OCI-M2 (cell line): ENCODE results near the gene TSPAN3.

Source experiments
- DNase-seq: peaks from one replicate; lab custom pipeline; 2025; ENCODE audit not compliant: unreplicated experiment; lab: John Stamatoyannopoulos, UW

The TSPAN3 gene

DNA sequence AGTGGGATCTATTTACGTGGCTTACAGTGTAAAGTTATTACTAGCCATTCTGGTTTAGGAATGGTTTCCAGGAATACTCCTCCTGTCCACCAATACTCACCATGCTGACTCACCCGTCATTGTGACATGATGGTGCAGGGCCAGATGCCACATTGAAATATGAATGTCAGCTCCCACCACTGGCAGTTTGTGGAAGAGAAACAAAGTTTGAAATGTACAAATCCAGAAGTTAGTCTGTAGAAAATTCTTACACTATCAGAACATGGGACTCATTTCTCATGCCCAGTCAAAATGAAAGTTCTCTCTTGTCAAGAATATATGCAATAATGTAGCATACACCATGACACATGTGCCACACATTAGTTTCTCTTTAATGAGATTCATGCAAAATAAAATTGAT lies 14.4 kb upstream of the TSPAN3 start:
- no peak for DNase-seq

DNA sequence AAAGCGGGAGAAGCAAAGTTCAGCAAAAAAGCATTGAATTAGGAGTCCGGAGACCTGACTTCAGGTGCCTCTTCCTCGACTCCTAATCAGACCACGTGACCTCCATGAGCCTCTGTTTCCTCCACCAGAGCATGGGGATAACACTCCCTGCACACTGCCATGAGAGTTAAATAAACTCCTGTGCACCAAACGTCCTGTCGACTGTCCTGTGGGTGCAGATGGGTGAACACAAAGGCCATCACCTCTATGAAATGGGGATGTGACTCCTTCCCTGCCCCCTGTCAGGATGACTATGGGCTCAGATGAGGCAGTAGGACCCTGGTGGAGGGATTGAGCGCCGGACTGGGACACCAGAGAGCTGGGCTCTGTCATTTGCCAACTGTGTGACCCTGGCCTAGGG lies 13.5 kb upstream of the TSPAN3 start:
- no peak for DNase-seq

DNA sequence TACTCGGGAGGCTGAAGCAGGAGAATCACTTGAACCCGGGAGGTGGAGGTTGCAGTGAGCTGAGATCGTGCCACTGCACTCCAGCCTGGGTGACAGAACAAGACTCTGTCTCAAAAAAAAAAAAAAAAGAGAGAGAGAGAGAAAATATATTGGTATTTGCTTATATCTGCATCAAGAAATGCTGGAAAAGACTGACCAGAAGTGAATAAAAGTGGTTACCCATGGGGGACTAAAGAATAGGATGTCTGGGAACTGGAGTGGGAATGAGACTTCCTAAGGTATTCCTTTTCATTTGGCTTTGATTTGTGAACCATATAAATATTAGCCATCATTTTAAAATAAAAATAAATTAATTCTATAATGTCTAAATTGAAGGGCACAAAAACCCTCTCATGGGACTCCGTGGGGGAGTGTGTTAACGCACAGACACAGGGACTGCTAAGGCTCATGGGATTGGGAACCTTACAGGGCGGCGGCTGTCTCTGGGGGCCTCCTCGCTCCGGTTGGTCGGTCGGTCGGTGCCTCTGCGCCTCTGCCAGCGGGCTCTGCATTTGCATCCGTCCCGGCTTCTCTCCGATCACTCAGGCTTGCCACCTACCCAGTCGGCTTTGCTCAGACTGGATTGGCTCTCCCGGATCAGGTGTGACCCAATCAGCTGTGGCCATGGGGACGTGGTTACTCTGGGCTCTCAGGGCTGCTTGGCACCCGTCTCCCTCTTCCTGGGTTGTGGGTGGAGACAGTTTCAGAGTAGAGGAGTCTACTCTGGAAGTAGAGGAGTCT lies 12.7 kb upstream of the TSPAN3 start:
- DNase-seq: no peak

DNA sequence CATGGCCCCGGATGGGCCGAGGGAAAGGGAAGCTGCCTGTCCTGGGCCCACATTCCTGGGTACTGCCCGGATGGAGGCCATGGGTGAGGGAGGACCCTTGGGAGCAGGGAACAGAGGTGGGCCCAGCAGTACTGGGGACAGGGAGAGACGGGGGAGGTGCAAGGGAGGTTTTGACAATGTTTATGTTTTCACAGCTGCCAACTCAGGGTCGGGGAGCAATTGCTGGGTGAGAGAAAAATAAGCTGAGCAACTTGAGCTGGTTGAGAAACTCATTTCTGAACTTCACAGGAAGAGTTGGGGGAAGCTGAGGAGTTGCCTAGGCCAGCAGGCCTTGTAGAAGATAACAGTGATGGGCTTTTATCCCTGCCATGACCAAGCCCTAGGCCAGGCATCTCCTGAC lies 11.1 kb upstream of the TSPAN3 start:
- DNase-seq: no peak

DNA sequence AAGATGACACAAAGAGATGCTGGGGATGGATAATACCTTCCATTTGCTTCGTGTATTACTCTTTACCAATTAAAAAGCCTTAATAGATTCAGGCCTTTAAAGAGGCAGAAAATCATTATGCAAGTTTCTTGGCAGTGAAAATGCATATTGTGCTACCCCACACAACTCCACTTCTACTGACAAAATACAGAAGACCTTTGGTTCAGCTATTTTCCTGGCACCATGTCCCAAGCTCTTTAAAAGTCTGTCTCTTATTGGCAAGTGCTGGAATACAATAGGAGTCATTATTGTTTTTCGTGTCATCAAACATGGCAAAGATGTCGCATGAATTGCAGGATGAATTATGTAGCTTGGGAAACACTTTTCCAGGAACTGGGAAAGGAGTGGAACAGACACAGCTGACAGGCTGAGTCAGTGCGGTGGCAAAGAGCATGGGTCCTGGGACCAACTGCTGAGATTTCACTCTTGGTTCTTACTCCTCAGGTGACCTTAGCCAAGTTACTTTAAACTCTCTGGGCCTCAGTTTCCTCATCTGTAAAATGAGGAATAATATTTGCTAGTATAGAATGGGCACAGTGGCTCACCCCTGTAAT lies 5.5 kb upstream of the TSPAN3 start:
- DNase-seq: no peak

DNA sequence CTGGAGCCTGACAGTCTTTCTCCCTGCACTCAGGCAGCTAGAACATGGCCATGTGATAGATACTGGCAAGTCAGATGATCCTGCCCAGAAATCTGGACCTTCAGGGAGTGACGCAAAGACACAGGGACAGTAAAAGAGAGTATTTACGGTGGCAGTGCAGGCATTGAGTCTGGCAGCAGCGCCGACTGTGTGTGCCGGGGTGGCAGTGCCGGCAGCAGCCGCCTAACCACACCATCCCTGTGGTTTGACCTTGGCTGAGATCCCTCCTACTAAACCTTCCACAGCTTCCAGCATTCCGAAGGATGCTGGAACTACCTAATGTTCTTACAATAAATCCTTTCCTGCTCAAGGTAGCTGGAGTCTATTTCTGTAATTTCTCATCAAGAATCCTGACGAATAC lies 4.6 kb upstream of the TSPAN3 start:
- no peak for DNase-seq

DNA sequence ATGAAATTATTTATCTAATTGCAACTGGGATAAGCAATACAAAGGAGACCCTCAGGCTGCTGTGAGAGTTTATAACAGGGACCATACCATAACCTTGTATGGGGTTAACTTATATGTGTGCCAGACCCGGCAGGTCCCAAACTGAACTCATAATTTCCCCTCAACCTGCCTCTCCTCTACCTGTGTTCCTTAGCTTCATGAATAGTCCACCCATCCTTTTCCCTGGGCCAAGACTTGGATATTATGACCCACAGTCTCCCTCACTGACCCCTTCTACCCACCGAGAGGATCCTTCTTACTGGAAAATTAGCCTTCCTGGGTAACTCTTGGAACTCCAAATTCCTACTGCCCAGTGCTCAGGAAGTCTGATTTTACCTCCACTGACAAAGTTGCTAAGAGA lies 3.4 kb upstream of the TSPAN3 start:
- no peak for DNase-seq

DNA sequence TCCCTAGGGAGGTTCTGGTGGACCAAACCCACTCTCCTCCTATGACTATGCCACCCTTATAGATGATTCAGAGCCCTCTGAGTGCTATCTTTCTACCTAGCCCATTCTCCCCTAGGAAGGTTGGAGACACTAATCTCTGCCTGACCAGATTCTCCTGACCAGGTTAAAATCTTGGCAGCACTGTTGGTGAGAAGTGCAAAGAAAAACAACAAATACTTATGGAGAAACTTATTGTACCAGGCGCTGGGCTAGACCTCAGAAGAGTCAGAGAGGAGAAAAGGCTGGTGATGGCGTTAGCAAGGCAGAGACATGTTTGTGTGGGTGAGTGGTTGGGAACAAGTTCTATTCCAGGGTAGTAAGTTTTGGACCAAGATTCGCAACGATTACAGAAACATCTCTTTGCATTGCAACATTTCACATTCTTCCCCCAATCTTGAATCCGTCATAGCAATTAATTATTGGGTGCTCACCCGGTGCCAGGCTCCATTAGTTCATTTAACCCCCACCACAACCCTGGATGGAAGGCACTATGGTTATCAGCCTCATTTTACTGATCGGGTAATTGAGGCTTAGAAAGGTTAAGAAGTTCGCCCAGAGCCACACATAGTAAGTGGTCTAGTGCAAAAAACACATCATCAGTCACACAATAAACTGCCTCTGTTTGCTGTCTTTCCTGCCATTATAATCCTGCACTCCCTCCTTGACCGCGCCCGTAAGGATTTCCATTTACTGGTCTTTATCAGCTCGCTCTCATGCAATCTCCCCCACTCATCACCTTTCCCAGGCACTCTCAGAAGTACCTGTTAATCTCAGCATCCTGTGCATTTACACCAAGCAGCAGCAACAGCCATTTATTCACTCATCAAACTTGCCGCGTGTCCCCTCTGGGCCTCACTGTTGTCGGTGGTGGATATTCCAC lies 655 bp upstream of the TSPAN3 start:
- DNase-seq: no peak

DNA sequence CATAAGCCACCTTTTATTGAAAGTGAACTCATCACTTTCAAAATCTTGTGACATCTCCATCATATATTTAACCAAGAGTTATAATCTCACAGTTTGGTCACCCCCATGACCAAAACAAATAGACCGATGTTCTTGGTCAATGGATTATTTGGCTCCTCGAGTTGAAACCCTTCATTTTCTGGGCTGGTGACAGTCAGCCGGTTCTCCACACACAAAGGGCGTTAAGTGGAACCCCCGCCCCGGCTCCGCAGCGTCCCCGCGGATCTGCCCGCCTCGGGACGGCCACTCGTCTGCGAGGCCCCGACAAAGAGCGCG lies 772 bp downstream of the TSPAN3 start:
- no peak for DNase-seq

DNA sequence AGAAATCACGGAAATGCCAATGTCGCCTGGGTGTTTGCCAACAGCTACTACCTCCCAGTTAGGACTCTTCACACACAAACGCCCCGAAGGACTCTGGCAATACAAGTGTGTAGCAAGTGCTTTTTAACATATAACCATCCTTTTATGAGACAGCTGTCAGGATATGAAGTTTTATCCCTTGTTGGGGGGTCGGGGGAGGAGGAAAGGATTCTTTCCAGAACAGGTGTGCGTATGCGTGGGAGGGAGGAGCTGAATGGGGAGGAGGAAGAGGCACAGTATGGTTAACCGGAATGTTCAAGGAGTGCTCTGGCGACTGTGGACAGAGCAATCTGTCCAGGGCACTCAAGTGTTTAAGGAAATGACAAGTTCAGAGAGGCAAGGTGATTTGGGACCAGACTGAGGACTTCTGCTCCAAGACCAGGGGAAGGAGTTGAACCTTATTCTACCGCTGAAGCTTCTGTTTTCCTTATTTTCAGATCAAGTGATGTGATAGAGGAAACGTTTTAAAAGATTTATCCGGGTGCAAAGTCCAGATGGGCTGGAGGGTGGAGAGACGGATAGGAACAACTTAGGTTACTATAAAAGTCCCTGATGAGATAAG lies 1.3 kb downstream of the TSPAN3 start:
- DNase-seq: no peak

DNA sequence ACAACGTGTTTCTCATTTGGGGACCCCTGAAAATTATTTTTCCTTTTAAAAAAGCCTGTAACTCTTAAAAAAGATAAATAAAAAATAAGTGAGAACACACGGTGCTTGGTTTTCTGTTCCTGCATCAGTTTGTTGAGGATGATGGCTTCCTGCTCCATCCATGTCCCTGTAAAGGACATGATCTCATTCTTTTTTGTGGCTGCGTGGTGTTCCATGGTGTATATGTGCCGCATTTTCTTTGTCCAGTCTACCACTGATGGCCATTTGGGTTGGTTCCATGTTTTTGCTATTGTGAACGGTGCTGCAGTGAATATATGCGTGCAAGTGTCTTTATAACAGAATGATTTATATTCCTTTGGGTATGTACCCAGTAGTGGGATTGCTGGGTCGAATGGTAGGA lies 2.3 kb downstream of the TSPAN3 start:
- no peak for DNase-seq

DNA sequence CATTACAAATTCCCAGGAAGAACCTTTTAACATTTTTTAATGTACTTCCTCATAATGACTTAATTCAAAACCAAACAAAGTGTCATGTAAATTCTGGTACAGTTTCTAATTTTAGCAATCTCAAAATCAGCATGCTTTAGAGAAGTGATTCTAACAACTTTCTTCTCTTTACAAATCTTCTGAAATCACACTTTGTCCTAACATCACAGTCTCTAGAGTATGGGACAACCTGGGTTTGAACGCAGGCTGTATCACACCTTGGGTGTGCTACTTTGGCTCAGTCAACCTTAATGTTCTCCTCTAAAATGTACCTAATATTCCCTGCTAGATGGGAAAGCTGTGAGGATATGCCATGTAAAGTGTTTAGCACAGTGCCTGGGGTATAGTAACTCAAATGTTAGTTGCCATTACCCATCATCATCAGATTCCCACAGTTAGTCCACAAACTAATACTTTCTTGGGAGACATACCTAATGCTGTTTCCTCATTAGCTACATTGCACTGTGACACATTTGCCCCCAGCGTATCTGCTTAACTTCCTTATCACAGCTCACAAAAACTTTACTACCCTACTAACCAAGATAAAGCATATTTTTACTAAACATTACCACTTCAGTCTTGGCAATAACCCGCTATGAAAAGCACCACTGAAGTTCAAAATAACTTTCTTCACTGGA lies 3.1 kb downstream of the TSPAN3 start:
- DNase-seq: no peak

DNA sequence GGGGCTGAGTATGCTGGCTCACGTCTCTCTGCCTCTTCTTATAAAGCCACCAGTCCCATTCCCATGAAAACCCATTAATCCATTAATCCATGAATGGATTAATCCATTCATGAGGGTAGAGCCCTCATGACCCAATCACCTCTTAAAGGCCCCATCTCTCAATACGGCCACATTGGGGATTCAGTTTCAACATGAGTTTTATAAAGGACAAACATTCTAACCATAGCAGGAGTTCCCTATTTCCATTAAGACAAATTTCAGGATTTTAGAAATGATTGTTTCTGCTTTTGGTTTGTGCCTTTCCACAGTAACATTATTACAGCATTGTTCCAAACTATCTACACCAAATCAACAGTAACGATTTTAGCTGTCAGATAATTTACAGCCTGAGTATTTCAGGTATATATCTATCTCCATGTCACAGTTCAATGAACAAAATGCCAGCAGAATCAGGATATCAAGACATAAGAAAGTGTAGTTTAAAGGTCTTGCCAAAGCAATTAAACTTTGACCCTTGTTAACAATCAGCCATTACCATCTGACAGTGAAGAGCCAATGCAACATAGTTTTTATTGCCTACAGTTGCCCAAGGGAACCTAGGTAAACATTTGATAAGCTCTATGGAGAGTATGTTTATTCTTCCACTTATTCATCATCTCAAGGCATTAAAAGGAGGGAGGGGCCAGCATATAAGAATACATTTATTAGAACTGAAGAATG lies 3.8 kb downstream of the TSPAN3 start:
- DNase-seq: no peak

DNA sequence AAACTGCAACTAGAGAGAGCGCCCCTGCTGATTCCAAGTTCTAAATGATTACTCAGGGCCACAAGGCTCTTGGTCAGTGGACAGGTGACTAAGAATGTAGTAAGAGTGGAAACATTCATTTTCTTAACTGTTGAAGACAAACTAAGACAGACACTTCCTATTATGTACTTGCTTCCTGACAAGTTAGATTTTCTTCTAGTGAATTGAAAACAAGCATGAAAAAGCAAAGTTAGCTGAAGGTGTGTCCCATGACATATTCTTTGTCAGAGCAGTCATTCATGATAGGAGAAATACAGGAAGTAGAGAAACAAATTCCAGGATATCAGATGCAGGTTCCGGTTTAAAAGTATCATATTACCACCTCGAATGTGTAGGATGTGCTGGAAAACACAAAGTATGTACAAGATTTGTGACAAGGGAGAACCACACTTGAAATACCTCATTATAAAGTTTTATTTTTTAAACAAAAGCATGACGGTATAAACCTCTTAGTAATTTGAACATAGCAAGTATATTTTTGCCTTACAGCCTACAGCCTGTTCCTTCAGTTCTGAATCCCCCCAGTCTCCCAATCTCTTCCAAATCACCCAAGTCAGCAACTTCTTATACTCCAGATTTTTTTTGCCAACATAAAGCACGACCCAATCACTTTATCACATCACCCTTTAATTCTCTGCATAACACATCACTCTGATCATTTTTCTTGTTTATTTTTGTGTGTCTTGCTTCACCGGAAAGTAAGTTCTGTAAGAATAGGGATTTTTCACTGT lies 6.2 kb downstream of the TSPAN3 start:
- DNase-seq: peak; percentile 15

DNA sequence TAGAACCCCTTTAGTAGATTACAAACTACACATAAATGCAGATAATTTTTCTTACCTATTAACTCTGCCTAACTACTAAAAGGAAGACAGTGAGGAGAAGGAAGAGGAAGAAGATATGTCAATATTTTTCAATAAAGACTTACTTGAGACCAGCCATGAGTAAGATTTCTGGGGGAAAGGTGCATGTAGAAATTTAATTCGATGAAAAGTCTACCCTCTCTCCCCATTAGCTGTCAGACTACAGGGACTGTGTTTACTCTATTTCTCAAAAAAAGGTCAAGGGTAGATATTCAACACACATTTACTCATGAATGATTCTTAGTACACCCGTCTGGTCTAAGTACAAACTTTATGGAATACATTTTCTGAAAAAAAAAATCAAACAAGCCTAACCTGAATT lies 6.8 kb downstream of the TSPAN3 start:
- no peak for DNase-seq

DNA sequence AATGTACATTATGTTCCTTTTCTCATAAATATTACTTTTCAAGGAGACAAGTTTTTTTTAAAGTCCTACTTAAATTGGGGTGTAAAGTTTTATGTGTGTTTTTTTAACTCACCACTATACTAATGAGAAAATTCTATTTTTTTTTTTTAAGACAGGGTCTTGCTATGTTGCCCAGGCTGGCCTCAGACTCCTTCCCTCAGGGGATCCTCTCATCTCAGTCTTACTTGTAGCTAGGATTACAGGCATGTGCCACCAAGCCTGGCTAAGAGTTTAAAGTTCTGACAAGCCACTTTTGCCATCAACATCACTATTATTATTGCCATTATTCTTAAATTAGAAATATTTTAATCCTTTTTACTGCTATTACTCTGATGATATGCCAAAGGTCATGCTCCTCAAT lies 7.7 kb downstream of the TSPAN3 start:
- DNase-seq: no peak

DNA sequence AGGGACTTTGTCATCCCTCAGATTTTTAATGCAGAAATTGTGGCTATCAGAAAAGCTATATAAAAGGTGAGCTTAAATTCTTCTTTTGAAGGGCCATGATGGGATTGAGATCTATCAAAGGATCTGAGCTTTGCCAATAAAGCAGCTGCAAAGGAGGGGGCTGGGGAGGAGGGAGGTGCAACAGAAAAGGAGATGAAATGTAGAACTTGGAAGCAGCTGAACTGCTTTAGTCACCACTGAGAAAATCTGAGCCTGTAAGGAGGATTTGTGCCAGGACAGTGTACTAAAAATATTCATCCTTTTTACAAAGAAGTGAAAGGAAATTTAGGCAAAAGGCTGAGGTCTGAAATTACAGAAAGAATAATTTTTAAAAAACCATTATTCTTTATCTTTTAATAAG lies 10.4 kb downstream of the TSPAN3 start:
- DNase-seq: no peak

DNA sequence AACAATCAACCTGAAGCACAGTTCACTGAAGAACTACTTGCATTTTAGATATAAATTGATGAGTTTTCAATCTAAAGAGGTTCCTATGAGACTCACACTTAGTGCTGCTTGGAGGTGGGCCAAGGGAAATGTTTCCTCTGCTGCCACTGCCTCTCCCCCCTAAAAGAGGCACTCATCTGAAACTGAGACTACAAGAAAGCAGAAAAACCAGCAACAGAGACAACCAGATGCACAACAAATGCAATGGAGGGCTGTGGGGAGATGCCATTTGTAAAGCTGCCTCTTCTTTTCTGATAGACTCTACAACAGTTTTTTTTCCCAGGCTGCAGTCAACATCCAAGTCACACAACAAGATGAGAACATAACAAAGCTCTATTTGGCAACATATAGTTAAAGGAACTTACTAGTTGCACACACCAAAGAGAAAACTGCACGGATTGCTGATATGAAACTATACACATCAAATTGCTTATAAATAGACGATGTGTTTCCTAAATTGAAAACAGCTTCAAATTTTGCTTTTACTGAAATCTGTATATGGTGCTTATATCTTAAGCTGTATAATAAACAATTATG lies 11.0 kb downstream of the TSPAN3 start:
- DNase-seq: no peak

DNA sequence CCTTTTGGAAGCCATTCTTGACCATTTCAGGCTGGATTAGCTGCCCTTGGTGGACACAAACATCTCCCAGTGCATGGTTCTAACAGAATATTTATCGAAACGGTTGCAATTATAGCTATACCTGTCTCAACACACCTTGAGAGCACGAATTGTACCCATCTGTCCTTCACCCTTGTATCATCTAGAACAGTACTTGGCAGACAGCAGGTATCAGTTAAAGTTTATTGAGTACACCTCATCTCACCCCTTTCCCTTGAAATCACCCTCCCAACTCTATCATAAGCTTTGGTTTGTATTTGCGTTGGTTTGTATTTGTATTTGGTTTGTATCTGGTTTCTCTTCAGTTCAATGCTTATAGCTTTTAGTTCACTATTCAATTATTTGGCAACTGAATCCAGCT lies 12.4 kb downstream of the TSPAN3 start:
- no peak for DNase-seq
